ENCODE data around the gene ENDOD1. TPM values are rescaled to one million over a fixed set of nuclear protein-coding genes. Genes with fewer than 3 reads are reported as not detected.

Gene ENDOD1
- total and polyA plus RNA-seq, 2 donors (not counting 1 experiment from before 2014, with no cell fraction given) = 7.0 to 11.7 TPM

DNA sequence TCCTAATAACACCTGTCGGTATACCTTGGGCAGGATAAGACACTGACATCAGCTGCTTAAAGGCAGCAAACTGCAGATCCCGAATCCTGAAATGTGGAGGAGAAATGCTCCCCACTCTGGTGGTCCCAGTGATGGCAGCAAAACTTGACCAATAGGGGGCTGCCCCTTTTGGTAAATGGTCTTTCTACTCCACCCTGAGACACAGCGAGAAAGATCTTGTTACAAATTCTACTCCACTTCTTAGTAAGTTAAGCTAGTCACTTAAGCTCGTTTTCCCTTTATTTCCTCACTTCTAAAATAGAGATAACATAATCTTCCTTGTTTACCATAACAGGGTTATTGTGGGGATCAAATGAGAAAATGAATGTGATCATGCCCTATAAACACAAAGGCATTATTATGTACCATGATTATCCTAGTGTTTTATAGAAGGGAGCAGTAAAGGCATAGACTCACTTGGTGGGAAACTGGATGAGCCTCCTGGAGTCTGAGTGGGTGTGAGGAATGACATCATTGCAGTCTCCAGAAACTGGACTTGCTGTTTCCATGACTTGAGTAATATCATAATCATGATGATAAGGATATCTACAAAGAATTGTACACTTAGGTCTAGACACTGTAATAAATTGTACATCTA lies 50.9 kb downstream of the ENDOD1 start:
- Histone ChIP-seq H3K4me1 (ENCODE audit: control insufficient read depth in 2 of 2, insufficient read depth in 2 of 2, low read length in 2 of 2) (no peaks in the 10 kb centered on the region), H3K9ac (ENCODE audit: low read length) (no peak overlapping the region), H2AFZ (ENCODE audit: insufficient read depth, low read depth, low read length, poor library complexity, severe bottlenecking) (no peak overlapping the region), H3K4me2 (replicated peaks; ENCODE audit: low read depth, low read length, poor library complexity, severe bottlenecking) (no peak overlapping the region), H3K79me2 (ENCODE audit: control insufficient read depth, insufficient read depth, low read length) (no peaks in the 10 kb centered on the region), H3K9me3 (ENCODE audit: control extremely low read depth in 1 of 3, control insufficient read depth in 2 of 3, insufficient read depth in 1 of 3, low read length in 2 of 3) (no peaks in the 10 kb centered on the region), H3K27ac (ENCODE audit: low read length in 2 of 2) (no peak overlapping the region), H3K36me3 (replicated peaks in 1 of 2; ENCODE audit: control extremely low read depth in 1 of 2, control insufficient read depth in 1 of 2, extremely low read depth in 1 of 2, insufficient read depth in 2 of 2, low read length in 1 of 2) (no peaks in the 10 kb centered on the region), H3K4me3 (ENCODE audit: control extremely low read depth in 1 of 5, extremely low read depth in 1 of 5, insufficient read depth in 1 of 5, low read depth in 2 of 5, low read length in 4 of 5) (no peak overlapping the region), H3K27me3 (replicated peaks in 1 of 4; ENCODE audit: control extremely low read depth in 1 of 4, control insufficient read depth in 3 of 4, insufficient read depth in 4 of 4, low read length in 3 of 4) (no peaks in the 10 kb centered on the region), H4K20me1 (ENCODE audit: control insufficient read depth, insufficient read depth, low read length, poor library complexity, severe bottlenecking) (no peaks in the 10 kb centered on the region)
- ATAC-seq (ENCODE audit: low read depth) = no peak
- no peak overlapping the region for H3K27ac Mint-ChIP-seq
- H3K4me1 Mint-ChIP-seq = no peaks in the 10 kb centered on the region
- intact Hi-C loops (cut with micrococcal nuclease) = no loop called here
- no peaks in the 10 kb centered on the region for H3K27me3 Mint-ChIP-seq
- H3K4me3 Mint-ChIP-seq = no peak overlapping the region
- TF ChIP-seq, protein P1, sequence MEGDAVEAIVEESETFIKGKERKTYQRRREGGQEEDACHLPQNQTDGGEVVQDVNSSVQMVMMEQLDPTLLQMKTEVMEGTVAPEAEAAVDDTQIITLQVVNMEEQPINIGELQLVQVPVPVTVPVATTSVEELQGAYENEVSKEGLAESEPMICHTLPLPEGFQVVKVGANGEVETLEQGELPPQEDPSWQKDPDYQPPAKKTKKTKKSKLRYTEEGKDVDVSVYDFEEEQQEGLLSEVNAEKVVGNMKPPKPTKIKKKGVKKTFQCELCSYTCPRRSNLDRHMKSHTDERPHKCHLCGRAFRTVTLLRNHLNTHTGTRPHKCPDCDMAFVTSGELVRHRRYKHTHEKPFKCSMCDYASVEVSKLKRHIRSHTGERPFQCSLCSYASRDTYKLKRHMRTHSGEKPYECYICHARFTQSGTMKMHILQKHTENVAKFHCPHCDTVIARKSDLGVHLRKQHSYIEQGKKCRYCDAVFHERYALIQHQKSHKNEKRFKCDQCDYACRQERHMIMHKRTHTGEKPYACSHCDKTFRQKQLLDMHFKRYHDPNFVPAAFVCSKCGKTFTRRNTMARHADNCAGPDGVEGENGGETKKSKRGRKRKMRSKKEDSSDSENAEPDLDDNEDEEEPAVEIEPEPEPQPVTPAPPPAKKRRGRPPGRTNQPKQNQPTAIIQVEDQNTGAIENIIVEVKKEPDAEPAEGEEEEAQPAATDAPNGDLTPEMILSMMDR (IDR thresholded peaks at IDR 0.05) = no peak
- TF ChIP-seq EZH2 (IDR thresholded peaks at IDR 0.05; ENCODE audit: borderline replicate concordance, insufficient read depth, low read depth, low read length, poor library complexity, severe bottlenecking) = no peak
- ChIA-PET POLR2A (no interaction called here), CTCF (interaction anchor here (1.7 to 6.3 kb wide), 3 partner anchors 10 to 70 kb away, joined by 5 to 135 read pairs (median 7); partner anchors contain the start of gene SRSF8)
- DNase-seq = no peak
- WGBS (ENCODE audit: insufficient coverage) = 90% methylated on average over 2 of the region's 4 CpGs
- H3K9me3 Mint-ChIP-seq (ENCODE audit: insufficient read depth) = no peaks in the 10 kb centered on the region

DNA sequence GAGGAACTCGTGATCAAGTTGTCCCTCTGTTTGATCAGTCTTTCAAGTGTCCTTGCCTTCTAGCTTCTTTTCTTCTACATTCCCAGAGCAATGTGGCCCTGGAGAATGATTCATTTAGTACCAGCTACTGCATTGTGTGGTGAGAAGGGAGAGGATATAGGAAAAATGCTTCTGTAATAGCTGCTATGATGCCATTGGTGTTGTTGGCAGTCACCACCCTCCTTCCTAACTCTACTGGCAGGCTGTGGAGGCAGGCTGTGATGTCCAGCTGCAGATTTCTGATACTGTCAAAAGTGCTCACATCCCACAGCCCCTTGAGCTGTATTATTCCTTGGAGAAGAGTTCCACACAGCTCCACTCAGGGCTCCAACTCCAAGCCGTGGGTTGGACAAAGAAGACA lies 52.8 kb downstream of the ENDOD1 start:
- CTCF ChIA-PET = interaction anchor here (0.8 to 1.7 kb wide), 2 partner anchors 8 to 12 kb away, joined by 4 to 7 read pairs; no protein-coding TSS in a partner anchor
- WGBS (ENCODE audit: insufficient coverage) = 100% methylated on average over 1 of the region's 2 CpGs

More for the DNA sequence above, 52.8 kb downstream of the ENDOD1 start:
- no peaks in the 10 kb centered on the region for H3K4me1 ChIP-seq (ENCODE audit: control insufficient read depth in 2 of 2, insufficient read depth in 2 of 2, low read length in 2 of 2)
- H3K27ac ChIP-seq (ENCODE audit: low read length in 2 of 2) = no peak overlapping the region
- H3K79me2 ChIP-seq (ENCODE audit: control insufficient read depth, insufficient read depth, low read length) = no peaks in the 10 kb centered on the region
- no peak overlapping the region for H3K9ac ChIP-seq (ENCODE audit: low read length)
- no peaks in the 10 kb centered on the region for H3K27me3 Mint-ChIP-seq
- no peak for TF ChIP-seq EZH2 (IDR thresholded peaks at IDR 0.05; ENCODE audit: borderline replicate concordance, insufficient read depth, low read depth, low read length, poor library complexity, severe bottlenecking)
- TF ChIP-seq, protein P1 (IDR thresholded peaks at IDR 0.05) = no peak
- no peaks in the 10 kb centered on the region for H3K27me3 ChIP-seq (replicated peaks in 1 of 4; ENCODE audit: control extremely low read depth in 1 of 4, control insufficient read depth in 3 of 4, insufficient read depth in 4 of 4, low read length in 3 of 4)
- no peak overlapping the region for H3K4me3 Mint-ChIP-seq
- H3K9me3 Mint-ChIP-seq (ENCODE audit: insufficient read depth) = no peaks in the 10 kb centered on the region
- H3K9me3 ChIP-seq (ENCODE audit: control extremely low read depth in 1 of 3, control insufficient read depth in 2 of 3, insufficient read depth in 1 of 3, low read length in 2 of 3) = no peaks in the 10 kb centered on the region
- no peak overlapping the region for H3K27ac Mint-ChIP-seq
- intact Hi-C loops (cut with micrococcal nuclease) = no loop called here
- no peak overlapping the region for H3K4me2 ChIP-seq (replicated peaks; ENCODE audit: low read depth, low read length, poor library complexity, severe bottlenecking)
- no peak for DNase-seq
- ATAC-seq (ENCODE audit: low read depth) = no peak
- H2AFZ ChIP-seq (ENCODE audit: insufficient read depth, low read depth, low read length, poor library complexity, severe bottlenecking) = no peak overlapping the region
- H3K4me1 Mint-ChIP-seq = no peaks in the 10 kb centered on the region
- POLR2A ChIA-PET = no interaction called here
- H3K4me3 ChIP-seq (ENCODE audit: control extremely low read depth in 1 of 5, extremely low read depth in 1 of 5, insufficient read depth in 1 of 5, low read depth in 2 of 5, low read length in 4 of 5) = no peak overlapping the region
- no peaks in the 10 kb centered on the region for H4K20me1 ChIP-seq (ENCODE audit: control insufficient read depth, insufficient read depth, low read length, poor library complexity, severe bottlenecking)
- H3K36me3 ChIP-seq (replicated peaks in 1 of 2; ENCODE audit: control extremely low read depth in 1 of 2, control insufficient read depth in 1 of 2, extremely low read depth in 1 of 2, insufficient read depth in 2 of 2, low read length in 1 of 2) = no peaks in the 10 kb centered on the region

Measured in B cell (primary cell).